DMS114 treated with DMSO at 0.1 percent for 48 hours (cell line): ENCODE measurements around the gene HHIPL1.
"Not testable (repeated sequence)": the region's sequence is repeated elsewhere in the genome, so short reads cannot be mapped to it uniquely, and the experiment has no call there.

Source experiments
- DNase-seq: peaks from one replicate; lab custom pipeline; 2025; ENCODE audit not compliant: unreplicated experiment; lab: John Stamatoyannopoulos, UW

The HHIPL1 gene

GRCh38 chr14:99633141-99633540 is 11.8 kb upstream of the HHIPL1 start:
- no peak for DNase-seq

- no peak for DNase-seq
Observed at GRCh38 chr14:99633918-99634317, 11.0 kb upstream of the HHIPL1 start.

GRCh38 chr14:99634443-99634842 is 10.5 kb upstream of the HHIPL1 start:
- no peak for DNase-seq

- DNase-seq: no peak
Observed at GRCh38 chr14:99635116-99635515, 9.8 kb upstream of the HHIPL1 start.

- DNase-seq: no peak
Observed at GRCh38 chr14:99636487-99636886, 8.4 kb upstream of the HHIPL1 start.

- DNase-seq: no peak
Observed at GRCh38 chr14:99637624-99638023, 7.3 kb upstream of the HHIPL1 start.

- not testable (repeated sequence) for DNase-seq
Observed at GRCh38 chr14:99642771-99643170, 2.2 kb upstream of the HHIPL1 start.

GRCh38 chr14:99643343-99643742 is 1.6 kb upstream of the HHIPL1 start:
- no peak for DNase-seq

- DNase-seq: no peak
Observed at GRCh38 chr14:99644035-99644587, 818 bp upstream of the HHIPL1 start.

- no peak for DNase-seq
Observed at GRCh38 chr14:99645545-99646505, 896 bp downstream of the HHIPL1 start.

GRCh38 chr14:99647411-99647810 is 2.5 kb downstream of the HHIPL1 start:
- DNase-seq: no peak

GRCh38 chr14:99648027-99648784 is 3.3 kb downstream of the HHIPL1 start:
- DNase-seq: no peak

- DNase-seq: no peak
Observed at GRCh38 chr14:99649219-99649618, 4.3 kb downstream of the HHIPL1 start.

GRCh38 chr14:99649643-99650042 is 4.7 kb downstream of the HHIPL1 start:
- DNase-seq: no peak

GRCh38 chr14:99650189-99650588 is 5.3 kb downstream of the HHIPL1 start:
- no peak for DNase-seq

- DNase-seq: no peak
Observed at GRCh38 chr14:99651953-99652746, 7.2 kb downstream of the HHIPL1 start.

- DNase-seq: no peak
Observed at GRCh38 chr14:99654235-99654985, 9.5 kb downstream of the HHIPL1 start.

GRCh38 chr14:99655521-99655920 is 10.6 kb downstream of the HHIPL1 start:
- DNase-seq: no peak

GRCh38 chr14:99656171-99656570 is 11.2 kb downstream of the HHIPL1 start:
- no peak for DNase-seq

GRCh38 chr14:99657645-99658155 is 12.8 kb downstream of the HHIPL1 start:
- DNase-seq: no peak
